H1 (cell line): ENCODE results near the gene ARNT2. TPM values are rescaled to one million over a fixed set of nuclear protein-coding genes. Genes with fewer than 3 reads are reported as not detected.

Experiments
- CTCF ChIA-PET: fragments of 300-600 bp; sonication (Branson Sonifier 250); formaldehyde crosslinking; loops from one replicate; lab custom pipeline; 2021; ENCODE audit not compliant: partially characterized antibody; lab: Charles Lee
- POLR2A ChIA-PET: fragments of 300-600 bp; sonication (Branson Sonifier 250); formaldehyde crosslinking; loops from one replicate; lab custom pipeline; 2021; ENCODE audit warnings: inconsistent platforms; ENCODE audit not compliant: partially characterized antibody; lab: Charles Lee
- DNase-seq, 2 experiments: peaks; one replicate each; pipeline versions ENCODE4 v3.0.0 to v3.0.0-alpha.2; 2010 to 2022; ENCODE audit warnings: low spot score in 2 of 2, low read depth in 1 of 2, mixed read lengths in 1 of 2
- FAIRE-seq: peaks from 2 replicates; lab custom pipeline; 2011; peaks lifted over from hg19 to GRCh38; lab: Jason Lieb, UNC
- H2AFZ ChIP-seq: 2 replicates; pipeline ENCODE4 v1.8.1; 2012; ENCODE audit warnings: low read length, inconsistent platforms
- H2AK5ac ChIP-seq: 2 replicates; pipeline ENCODE4 v1.6.1; 2013; ENCODE audit warnings: low read depth, low read length
- H2BK120ac ChIP-seq: replicated peaks from 2 replicates; pipeline ENCODE3; 2013; ENCODE audit warnings: low read depth, low read length, inconsistent platforms
- H2BK12ac ChIP-seq: 2 replicates; pipeline ENCODE4 v1.6.1; 2013; ENCODE audit warnings: low read depth, low read length
- H2BK15ac ChIP-seq: 2 replicates; pipeline ENCODE4 v1.6.1; 2013; ENCODE audit warnings: low read length
- H2BK20ac ChIP-seq: 2 replicates; pipeline ENCODE4 v1.6.1; 2013; ENCODE audit warnings: low read length
- H2BK5ac ChIP-seq: 2 replicates; pipeline ENCODE4 v1.6.1; 2013; ENCODE audit warnings: low read depth, low read length
- H3K14ac ChIP-seq: 2 replicates; pipeline ENCODE4 v1.6.1; 2013; ENCODE audit warnings: inconsistent platforms; ENCODE audit not compliant: insufficient read length
- H3K18ac ChIP-seq: 2 replicates; pipeline ENCODE4 v1.6.1; 2013; ENCODE audit warnings: low read length; ENCODE audit errors: extremely low read depth
- H3K23ac ChIP-seq: 2 replicates; pipeline ENCODE4 v1.6.1; 2013; ENCODE audit warnings: inconsistent platforms; ENCODE audit not compliant: insufficient read length
- H3K23me2 ChIP-seq: 2 replicates; pipeline ENCODE4 v1.6.1; 2013; ENCODE audit warnings: low read depth, low read length
- H3K27ac ChIP-seq: 2 replicates; pipeline ENCODE4 v1.6.1; 2011; ENCODE audit warnings: low read depth, low read length, inconsistent platforms
- H3K27me3 ChIP-seq, 4 experiments: replicated peaks in 1 of 4; 1 replicate in 1 of 4; 2 replicates in 3 of 4; pipeline versions ENCODE4 v1.6.1 to v1.8.1; 2011 to 2013; ENCODE audit warnings: low read length in 3 of 4, mild to moderate bottlenecking in 3 of 4, inconsistent platforms in 2 of 4, mixed read lengths in 2 of 4, moderate library complexity in 1 of 4; ENCODE audit not compliant: control insufficient read depth in 3 of 4, insufficient read depth in 3 of 4; ENCODE audit errors: extremely low read depth in 1 of 4
- H3K36me3 ChIP-seq, 4 experiments: 2 replicates each; pipeline versions ENCODE4 v1.6.1 to v1.8.1; 2011 to 2013; ENCODE audit warnings: mild to moderate bottlenecking in 4 of 4, low read length in 3 of 4, moderate library complexity in 2 of 4, control low read depth in 1 of 4, inconsistent platforms in 1 of 4; ENCODE audit not compliant: insufficient read depth in 4 of 4, control insufficient read depth in 2 of 4
- H3K4ac ChIP-seq: replicated peaks from 2 replicates; pipeline ENCODE3; 2013; ENCODE audit warnings: low read length, low read depth, mixed read lengths, inconsistent platforms; ENCODE audit not compliant: insufficient read length
- H3K4me1 ChIP-seq, 4 experiments: replicated peaks in 1 of 4; 1 replicate in 1 of 4; 2 replicates in 3 of 4; pipeline versions ENCODE4 v1.6.1 to v1.8.1; 2011 to 2013; ENCODE audit warnings: low read length in 3 of 4, inconsistent platforms in 2 of 4, mixed read lengths in 1 of 4; ENCODE audit not compliant: insufficient read depth in 4 of 4, control insufficient read depth in 3 of 4
- H3K4me2 ChIP-seq, 2 experiments: 2 replicates each; pipeline versions ENCODE4 v1.6.1 to v1.8.1; 2011 to 2013; ENCODE audit warnings: low read depth in 2 of 2, low read length in 2 of 2, control low read depth in 1 of 2, inconsistent platforms in 1 of 2, mild to moderate bottlenecking in 1 of 2; ENCODE audit not compliant: insufficient read depth in 1 of 2
- H3K4me3 ChIP-seq, 4 experiments: fragments of 200-600, 300-600 bp in 1 of 4; sonication (generic), shearing (Covaris generic), sonication (Bioruptor Twin) in 1 of 4; 2 replicates each; pipeline versions ENCODE4 v1.5.1 to v1.8.1; 2011 to 2016; ENCODE audit warnings: low read length in 4 of 4, low read depth in 3 of 4, control low read depth in 2 of 4, inconsistent platforms in 2 of 4, mild to moderate bottlenecking in 2 of 4, mixed read lengths in 1 of 4, moderate library complexity in 1 of 4; ENCODE audit not compliant: insufficient read depth in 2 of 4; ENCODE audit errors: extremely low read depth in 1 of 4
- H3K56ac ChIP-seq: replicated peaks from 2 replicates; pipeline ENCODE3; 2013; ENCODE audit warnings: low read depth, mild to moderate bottlenecking, mixed read lengths, low read length, inconsistent platforms; ENCODE audit not compliant: insufficient read length
- H3K79me1 ChIP-seq: 2 replicates; pipeline ENCODE4 v1.6.1; 2013; ENCODE audit warnings: low read depth, low read length, control low read depth
- H3K79me2 ChIP-seq, 2 experiments: 2 replicates each; pipeline versions ENCODE4 v1.6.1 to v1.8.1; 2012 to 2013; ENCODE audit warnings: low read length in 2 of 2, mild to moderate bottlenecking in 2 of 2, inconsistent platforms in 1 of 2; ENCODE audit not compliant: insufficient read depth in 2 of 2, control insufficient read depth in 1 of 2
- H3K9ac ChIP-seq, 4 experiments: replicated peaks in 1 of 4; 1 replicate in 1 of 4; 2 replicates in 3 of 4; pipeline versions ENCODE4 v1.6.1 to v1.8.1; 2011 to 2013; ENCODE audit warnings: low read depth in 3 of 4, low read length in 3 of 4, control low read depth in 2 of 4, mild to moderate bottlenecking in 2 of 4, moderate library complexity in 2 of 4, inconsistent platforms in 1 of 4; ENCODE audit errors: extremely low read depth in 1 of 4
- H3K9me3 ChIP-seq, 2 experiments: 2 replicates each; pipeline versions ENCODE4 v1.6.1 to v1.8.1; 2012 to 2013; ENCODE audit warnings: mild to moderate bottlenecking in 2 of 2, moderate library complexity in 2 of 2, control low read depth in 1 of 2, inconsistent platforms in 1 of 2, low read depth in 1 of 2, low read length in 1 of 2, mixed read lengths in 1 of 2; ENCODE audit not compliant: insufficient read depth in 2 of 2
- H4K20me1 ChIP-seq, 2 experiments: replicated peaks in 1 of 2; 2 replicates each; pipeline versions ENCODE3 to v1.8.1; 2011 to 2013; ENCODE audit warnings: inconsistent platforms in 2 of 2, low read length in 2 of 2, mild to moderate bottlenecking in 1 of 2; ENCODE audit not compliant: insufficient read depth in 2 of 2, control insufficient read depth in 1 of 2
- H4K5ac ChIP-seq: 2 replicates; pipeline ENCODE4 v1.6.1; 2013; ENCODE audit warnings: low read length, low read depth, mixed read lengths, inconsistent platforms; ENCODE audit not compliant: insufficient read length
- H4K8ac ChIP-seq: 2 replicates; pipeline ENCODE4 v1.8.0; 2013; ENCODE audit warnings: mild to moderate bottlenecking, moderate library complexity, low read length, inconsistent platforms; ENCODE audit not compliant: insufficient read depth; ENCODE audit errors: extremely low read depth
- H4K91ac ChIP-seq: replicated peaks from 2 replicates; pipeline ENCODE3; 2013; ENCODE audit warnings: low read length, mixed read lengths, inconsistent platforms; ENCODE audit not compliant: insufficient read length
- BRCA1 ChIP-seq: IDR thresholded peaks from 2 replicates; pipeline ENCODE4 v1.6.1; 2012; ENCODE audit warnings: low read depth, low read length, improper control_type of control experiment
- KDM4A ChIP-seq: IDR thresholded peaks from one replicate; pipeline ENCODE4 v1.7.1; 2012; ENCODE audit warnings: low read depth, mild to moderate bottlenecking, moderate library complexity, low read length, inconsistent platforms; ENCODE audit not compliant: severe bottlenecking
- KDM5A ChIP-seq: fragments of 200-600 bp; IDR thresholded peaks from 2 replicates; pipeline ENCODE4 v1.7.1; 2012; ENCODE audit warnings: mild to moderate bottlenecking, low read length, inconsistent platforms, mixed read lengths
- POU5F1 ChIP-seq: IDR thresholded peaks from 2 replicates; pipeline ENCODE4 v1.6.1; 2011; ENCODE audit warnings: low read depth, mild to moderate bottlenecking, low read length, moderate library complexity
- SIRT6 ChIP-seq: IDR thresholded peaks from one replicate; pipeline ENCODE4 v1.7.1; 2012; ENCODE audit warnings: low read length, inconsistent platforms
- SP2 ChIP-seq: IDR thresholded peaks from 2 replicates; pipeline ENCODE4 v1.6.1; 2012; ENCODE audit warnings: mild to moderate bottlenecking, low read length, inconsistent platforms
- WGBS, 2 experiments: shearing (Covaris generic) in 1 of 2; methylation state at CpG; one replicate each; pipeline versions ENCODE4 v1.1.6 to v1.1.7; 2013 to 2015; ENCODE audit warnings: low lambda C conversion rate in 2 of 2, mixed read lengths in 2 of 2, inconsistent platforms in 1 of 2, low coverage in 1 of 2, missing lambda C conversion rate in 1 of 2; ENCODE audit not compliant: insufficient replicate concordance in 2 of 2, insufficient coverage in 1 of 2, insufficient read length in 1 of 2; ENCODE audit errors: extremely low coverage in 1 of 2, missing lambda C conversion rate in 1 of 2; 5-methylcytosine and 5-hydroxymethylcytosine counted together
- polyA plus RNA-seq, 7 experiments: library from polyadenylated mRNA; depleted of rRNA in 3 of 7; stranded (reverse) in 5 of 7; unstranded in 2 of 7; fragments of >200 nt in 5 of 7; fragments of 200-250 nt in 2 of 7; gene quantifications; 1 replicate in 5 of 7; 2 replicates in 1 of 7; 4 replicates in 1 of 7; pipeline versions ENCODE4 v1.2.1 to v1.2.3, GENCODE V29; 2011 to 2013; ENCODE audit warnings: missing spikeins in 2 of 7, mixed read lengths in 2 of 7
- total RNA-seq: library from RNA; stranded (reverse); fragmentation: NEBNext Ultra II Directional; extraction: Animal tissue kit (Norgen Biotek cat#: 25700); gene quantifications from 2 replicates; pipeline ENCODE4 v1.2.1, GENCODE V29; 2021

The ARNT2 gene
- total and polyA plus RNA-seq, 2 of the 8 experiments (the other 6 are each of a cell fraction or from before 2014, with no cell fraction given): 9.5 to 14.6 TPM

- Histone ChIP-seq H3K27ac (no peak overlapping the region), H4K20me1 (peaks cover 2 to 3% of the 10 kb centered on the region in 2 experiments), H2BK12ac (no peak overlapping the region), H2BK120ac (no peak overlapping the region), H3K79me2 (no peaks in the 10 kb centered on the region), H3K23ac (no peak overlapping the region), H3K4ac (no peak overlapping the region), H4K5ac (no peak overlapping the region), H3K4me1 (peaks cover 0 to 6% (median 5%) of the 10 kb centered on the region in 4 experiments; a peak in 4 of 7 replicates), H2AK5ac (no peak overlapping the region), H3K79me1 (no peaks in the 10 kb centered on the region), H4K8ac (peak overlapping the region; percentile 63; the same call in 1 of the 2 replicates), H3K36me3 (peaks cover 0 to 4% (median 0%) of the 10 kb centered on the region in 4 experiments; a peak in 2 of 8 replicates), H2BK15ac (no peak overlapping the region), H3K9me3 (no peaks in the 10 kb centered on the region), H2BK20ac (no peak overlapping the region; the same call in 1 of the 2 replicates), H3K23me2 (no peaks in the 10 kb centered on the region), H3K4me2 (no peak overlapping the region), H2AFZ (no peak overlapping the region), H4K91ac (no peak overlapping the region), H3K4me3 (no peak overlapping the region), H3K27me3 (no peaks in the 10 kb centered on the region), H3K18ac (no peak overlapping the region), H3K14ac (no peak overlapping the region), H2BK5ac (no peak overlapping the region), H3K56ac (no peak overlapping the region), H3K9ac (no peak overlapping the region)
- no peak for DNase-seq
- 94% methylated on average over 14 of the region's 15 CpGs; no CpG with 5 or more reads in 1 of the 2 experiments for WGBS, 2 experiments
- TF ChIP-seq SP2 (no peak), POU5F1 (no peak), BRCA1 (no peak), KDM4A (no peak), SIRT6 (no peak), KDM5A (no peak)
- FAIRE-seq: no peak
- ChIA-PET POLR2A (interaction anchor here (0.8 kb wide), 1 partner anchor 10 kb away, joined by 3 read pairs; no protein-coding TSS in a partner anchor), CTCF (interaction anchor here (0.6 to 3.0 kb wide), 7 partner anchors 9 to 196 kb away, joined by 3 to 12 read pairs (median 4); partner anchors contain the start of gene CEMIP)
Measured at GRCh38 chr15:80582816-80583423, 178.7 kb downstream of the ARNT2 start.
